Psoas muscle (tissue), 8 donors: Measurements from ENCODE around the gene FBLN7. TPM values are rescaled to one million over a fixed set of nuclear protein-coding genes. Genes with fewer than 3 reads are reported as not detected.

Source experiments
- ATAC-seq, 4 donors: fragments of 200-7000 bp; cut with Tn5 transposase; one replicate each; pipeline ENCODE4 v1.9.1; 2020; ENCODE audit warnings: moderate library complexity in 3 of 4, mild to moderate bottlenecking in 2 of 4
- DNase-seq, 2 donors: peaks; one replicate each; pipeline ENCODE4 v3.0.0-alpha.2; 2020
- H3K27ac ChIP-seq: fragments of 200-600 bp; one replicate; pipeline ENCODE4 v1.8.0; 2022
- H3K27me3 ChIP-seq, 3 donors: fragments of 200-600 bp in 1 of 3; one replicate each; pipeline versions ENCODE4 v1.6.1 to v1.8.0; 2013 to 2022; ENCODE audit warnings: low read length in 2 of 3, mild to moderate bottlenecking in 2 of 3, moderate library complexity in 1 of 3; ENCODE audit not compliant: insufficient read depth in 3 of 3
- H3K36me3 ChIP-seq, 2 donors: fragments of 200-600 bp in 1 of 2; one replicate each; pipeline versions ENCODE4 v1.6.1 to v1.8.0; 2013 to 2022; ENCODE audit warnings: low read depth in 1 of 2, mild to moderate bottlenecking in 1 of 2, moderate library complexity in 1 of 2; ENCODE audit not compliant: insufficient read depth in 1 of 2
- H3K4me1 ChIP-seq: fragments of 200-600 bp; one replicate; pipeline ENCODE4 v1.8.0; 2022
- H3K4me3 ChIP-seq: fragments of 200-600 bp; one replicate; pipeline ENCODE4 v1.8.0; 2022; ENCODE audit warnings: mild to moderate bottlenecking
- H3K9me3 ChIP-seq: fragments of 200-600 bp; one replicate; pipeline ENCODE4 v1.8.0; 2022
- CTCF ChIP-seq: fragments of 200-600 bp; IDR thresholded peaks from one replicate; pipeline ENCODE4 v1.8.0; 2022; ENCODE audit warnings: antibody characterized with exemption
- WGBS, 3 donors: extraction: QIAGEN DNeasy Blood & Tissue Kit; methylation state at CpG; one replicate each; pipeline versions ENCODE4 v1.1.6 to v1.1.7; 2013; 5-methylcytosine and 5-hydroxymethylcytosine counted together
- intact Hi-C, 2 donors: fragments of 100-400 bp; cut with DNase I; formaldehyde crosslinking; loops; one replicate each; pipeline versions ENCODE4 v1.11.0 to v1.14.2; 2022
- polyA plus RNA-seq, 3 donors: library from polyadenylated mRNA; stranded (reverse); fragments of 200-250 nt; gene quantifications; one replicate each; pipeline ENCODE4 v1.2.3, GENCODE V29; 2013
- total RNA-seq, 4 donors: library from RNA; stranded (reverse); fragmentation: NEBNext Ultra II Directional in 2 of 4; extraction: Animal tissue kit (Norgen Biotek cat#: 25700) in 2 of 4; gene quantifications; one replicate each; pipeline versions ENCODE4 v1.2.1 to v1.2.4, GENCODE V29; 2021 to 2023
- donor health status: healthy with polysubstance abuse.
- donor health status: DM: no; HTN: no; CAD: no; lungs with moderate emphysema.
- donor health status: Bipolar disorder and iron deficiency.
- donor health status: healthy.
- donor health status: DM: yes; HTN: yes; CAD: no.
- donor health status: DM: no; HTN: no; CAD: no.
- donor health status: DM: no; HTN: no; CAD: no.
- donor health status: DM: yes; HTN: yes; CAD: no.

Gene FBLN7
- total and polyA plus RNA-seq, 7 donors: 0.18 to 1.2 (median 0.31) TPM

GRCh38 chr2:112144966-112145365 lies 6.8 kb downstream of the FBLN7 start:
- DNase-seq: no peak
- Histone ChIP-seq H3K4me3 (no peak overlapping the region), H3K9me3 (no peaks in the 10 kb centered on the region), H3K36me3 (no peaks in the 10 kb centered on the region), H3K27me3 (peaks cover 0 to 44% (median 7%) of the 10 kb centered on the region in 3 donors), H3K4me1 (no peaks in the 10 kb centered on the region), H3K27ac (no peak overlapping the region)
- intact Hi-C loops: no loop called here
- 84 to 94% (median 85%) methylated on average over 6 of the region's 6 CpGs for WGBS, 3 donors
- no peak for TF ChIP-seq CTCF
- no peak for ATAC-seq

- no peak for TF ChIP-seq CTCF
- Histone ChIP-seq H3K9me3 (no peaks in the 10 kb centered on the region), H3K27ac (peak overlapping the region; percentile 30), H3K4me1 (no peaks in the 10 kb centered on the region), H3K27me3 (peaks cover 0 to 26% (median 0%) of the 10 kb centered on the region in 3 donors), H3K36me3 (no peaks in the 10 kb centered on the region), H3K4me3 (no peak overlapping the region)
- ATAC-seq: no peak
- WGBS, 3 donors: 52 to 70% (median 53%) methylated on average over 17 of the region's 17 CpGs
- DNase-seq: no peak
- intact Hi-C loops: no loop called here
Measured at GRCh38 chr2:112147382-112148168, 9.4 kb downstream of the FBLN7 start.

- Histone ChIP-seq H3K36me3 (no peaks in the 10 kb centered on the region), H3K4me3 (no peak overlapping the region), H3K9me3 (no peaks in the 10 kb centered on the region), H3K27ac (peak overlapping the region; percentile 30), H3K4me1 (no peaks in the 10 kb centered on the region), H3K27me3 (peaks cover 0 to 23% (median 0%) of the 10 kb centered on the region in 3 donors)
- DNase-seq: no peak
- intact Hi-C loops: no loop called here
- 28 to 42% (median 31%) methylated on average over 2 of the region's 2 CpGs for WGBS, 3 donors
- ATAC-seq: no peak
- no peak for TF ChIP-seq CTCF
Measured at GRCh38 chr2:112148477-112148876, 10.3 kb downstream of the FBLN7 start.

GRCh38 chr2:112149194-112149593 lies 11.0 kb downstream of the FBLN7 start:
- ATAC-seq: no peak
- H3K36me3 ChIP-seq: no peaks in the 10 kb centered on the region
- no peak for DNase-seq
- H3K9me3 ChIP-seq: no peaks in the 10 kb centered on the region
- no peak for TF ChIP-seq CTCF
- H3K4me3 ChIP-seq: no peak overlapping the region
- H3K4me1 ChIP-seq: no peaks in the 10 kb centered on the region
- intact Hi-C loops: no loop called here
- no peak overlapping the region for H3K27ac ChIP-seq
- 48 to 69% (median 53%) methylated on average over 5 of the region's 5 CpGs for WGBS, 3 donors
- peaks cover 0 to 23% (median 0%) of the 10 kb centered on the region in 3 donors for H3K27me3 ChIP-seq
